ENCODE results near the gene CAMSAP1. TPM values are rescaled to one million over a fixed set of nuclear protein-coding genes. Genes with fewer than 3 reads are reported as not detected.

Gene CAMSAP1
- total RNA-seq, 4 donors from 2014 or later: 31.2 to 85.3 (median 51.6) TPM

DNA sequence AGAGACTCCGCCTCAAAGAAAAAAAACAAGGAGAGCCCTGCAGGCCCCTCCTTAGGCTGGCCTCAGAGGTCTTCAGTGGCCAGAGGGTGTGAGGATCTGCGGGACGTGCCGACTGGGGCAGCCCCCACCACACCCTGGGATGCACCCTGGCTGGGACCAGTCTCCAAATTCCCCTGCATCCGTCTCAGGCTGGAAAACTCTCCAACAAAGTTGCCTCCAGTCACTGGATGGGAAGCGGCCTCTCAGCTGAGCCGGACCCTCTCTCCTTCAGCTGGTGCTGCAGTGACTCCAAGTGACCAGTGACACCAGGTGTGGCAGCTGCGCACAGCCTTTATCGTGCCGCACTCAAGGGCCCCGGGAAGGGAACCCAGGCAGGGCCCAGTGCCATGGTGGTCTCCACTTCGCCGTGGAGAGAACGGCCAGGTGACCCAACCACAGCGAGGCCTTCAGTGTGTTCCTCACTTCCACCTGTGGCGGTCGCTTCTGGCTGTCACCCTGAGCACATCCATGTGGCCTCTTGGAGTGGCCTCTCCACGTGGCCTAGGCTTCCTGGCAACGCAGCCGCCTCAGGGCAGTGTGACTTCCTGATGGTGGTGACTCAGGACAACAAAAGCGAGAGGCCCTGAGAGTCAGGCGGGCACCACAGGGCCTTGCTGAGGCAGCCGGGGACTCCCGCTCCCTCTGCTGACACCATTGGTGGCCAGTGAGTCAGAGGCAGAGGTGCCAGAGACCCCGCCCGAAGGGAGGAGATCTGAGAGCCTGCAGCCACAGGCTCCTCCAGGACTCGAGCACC is 19.3 kb upstream of the CAMSAP1 start:
- no peak overlapping the region for H3K4me3 ChIP-seq
- 80 to 87% methylated on average over 1 to 13 of the region's 27 CpGs for WGBS, 2 donors
- TF ChIP-seq POLR2A (IDR thresholded peaks at IDR 0.05): no peak
- TF ChIP-seq, protein P1, sequence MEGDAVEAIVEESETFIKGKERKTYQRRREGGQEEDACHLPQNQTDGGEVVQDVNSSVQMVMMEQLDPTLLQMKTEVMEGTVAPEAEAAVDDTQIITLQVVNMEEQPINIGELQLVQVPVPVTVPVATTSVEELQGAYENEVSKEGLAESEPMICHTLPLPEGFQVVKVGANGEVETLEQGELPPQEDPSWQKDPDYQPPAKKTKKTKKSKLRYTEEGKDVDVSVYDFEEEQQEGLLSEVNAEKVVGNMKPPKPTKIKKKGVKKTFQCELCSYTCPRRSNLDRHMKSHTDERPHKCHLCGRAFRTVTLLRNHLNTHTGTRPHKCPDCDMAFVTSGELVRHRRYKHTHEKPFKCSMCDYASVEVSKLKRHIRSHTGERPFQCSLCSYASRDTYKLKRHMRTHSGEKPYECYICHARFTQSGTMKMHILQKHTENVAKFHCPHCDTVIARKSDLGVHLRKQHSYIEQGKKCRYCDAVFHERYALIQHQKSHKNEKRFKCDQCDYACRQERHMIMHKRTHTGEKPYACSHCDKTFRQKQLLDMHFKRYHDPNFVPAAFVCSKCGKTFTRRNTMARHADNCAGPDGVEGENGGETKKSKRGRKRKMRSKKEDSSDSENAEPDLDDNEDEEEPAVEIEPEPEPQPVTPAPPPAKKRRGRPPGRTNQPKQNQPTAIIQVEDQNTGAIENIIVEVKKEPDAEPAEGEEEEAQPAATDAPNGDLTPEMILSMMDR (IDR thresholded peaks at IDR 0.05): peak in 1 of 6 experiments; percentile 5

DNA sequence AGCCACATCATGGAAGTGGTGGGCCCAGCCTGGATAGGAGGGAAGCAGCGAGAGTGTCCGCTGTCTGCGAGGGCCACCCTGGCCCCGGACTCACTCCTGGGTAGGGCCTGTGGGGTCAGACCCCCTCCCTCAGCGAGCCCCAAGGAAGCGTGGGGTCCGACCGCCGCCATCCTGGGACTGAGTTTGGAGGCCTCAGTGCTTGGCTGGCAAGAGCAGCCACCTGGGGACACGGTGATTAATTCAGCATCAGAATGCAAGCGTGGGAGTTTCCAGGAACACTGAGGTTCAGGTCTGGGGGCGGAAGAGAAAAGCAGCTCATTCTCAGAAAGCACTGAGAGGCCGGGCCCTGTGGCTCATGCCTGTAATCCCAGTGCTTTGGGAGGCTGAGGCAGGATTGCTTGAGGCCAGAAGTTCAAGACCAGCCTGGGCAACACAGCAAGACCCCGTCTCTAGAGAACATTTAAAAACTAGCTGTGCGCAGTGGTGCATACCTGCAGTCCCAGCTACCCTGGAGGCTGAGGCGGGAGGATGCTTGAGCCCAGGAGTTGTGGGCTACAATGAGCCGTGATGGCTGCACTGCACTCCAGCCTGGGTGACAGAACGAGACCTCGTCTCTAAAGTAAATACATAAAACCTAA is 18.3 kb upstream of the CAMSAP1 start:
- H3K27me3 ChIP-seq: no peaks in the 10 kb centered on the region
- 0 to 96% methylated on average over 1 to 12 of the region's 19 CpGs for WGBS, 2 donors
- TF ChIP-seq, protein P1 (IDR thresholded peaks at IDR 0.05): no peak
- TF ChIP-seq POLR2A (IDR thresholded peaks at IDR 0.05): no peak
- no peaks in the 10 kb centered on the region for H3K9me3 ChIP-seq
- DNase-seq: no peak
- peaks cover 0 to 39% (median 4%) of the 10 kb centered on the region in 3 donors for H3K36me3 ChIP-seq
- H3K4me1 ChIP-seq: peaks cover 9 to 27% (median 15%) of the 10 kb centered on the region in 3 donors
- no peak overlapping the region for H3K4me3 ChIP-seq
- intact Hi-C loops (cut with DNase I): no loop called here
- H3K27ac ChIP-seq: no peak overlapping the region

More for the DNA sequence above, 19.3 kb upstream of the CAMSAP1 start:
- peaks cover 9 to 27% (median 15%) of the 10 kb centered on the region in 3 donors for H3K4me1 ChIP-seq
- H3K27ac ChIP-seq: peak overlapping the region in 3 of 4 donors; percentile 21 to 44 (median 40)
- no peaks in the 10 kb centered on the region for H3K9me3 ChIP-seq
- intact Hi-C loops (cut with DNase I): no loop called here
- H3K36me3 ChIP-seq: peaks cover 0 to 49% (median 14%) of the 10 kb centered on the region in 3 donors
- DNase-seq: no peak
- H3K27me3 ChIP-seq: no peaks in the 10 kb centered on the region

DNA sequence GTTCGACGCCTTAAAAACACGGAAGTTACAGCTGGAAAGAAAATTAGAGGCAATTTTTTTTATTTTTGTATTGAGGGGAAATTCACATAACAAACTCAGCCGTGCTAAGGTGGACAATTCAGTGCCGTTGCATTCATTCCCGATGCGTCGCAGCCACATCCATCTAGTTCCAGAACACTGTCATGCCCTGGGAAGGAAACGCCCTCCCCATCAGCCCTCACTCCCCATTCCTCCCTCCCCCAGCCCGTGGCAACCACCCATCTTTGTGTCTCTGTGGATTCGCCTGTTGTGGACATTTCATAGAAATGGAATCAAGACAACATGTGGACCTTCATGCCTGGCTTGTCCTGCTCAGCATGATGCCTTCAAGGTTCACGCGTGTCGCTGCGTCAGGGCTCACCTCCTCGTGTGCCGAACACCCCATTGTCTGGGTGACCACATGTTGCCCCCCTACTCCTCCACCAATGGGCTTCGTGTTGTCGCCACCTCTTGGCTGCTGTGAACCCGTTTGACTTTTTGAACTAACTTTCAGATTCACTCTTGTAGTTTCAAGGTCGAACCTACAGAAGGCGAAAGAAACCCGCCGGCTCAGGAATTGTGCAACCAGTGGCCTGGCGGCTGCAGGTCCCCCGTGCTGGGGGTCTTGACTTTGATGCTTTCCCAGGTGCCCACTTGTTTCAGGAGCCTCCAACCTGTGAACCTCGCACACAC is 17.4 kb upstream of the CAMSAP1 start:
- H3K36me3 ChIP-seq: peaks cover 0 to 31% (median 0%) of the 10 kb centered on the region in 3 donors
- no peak overlapping the region for H3K4me3 ChIP-seq
- H3K27ac ChIP-seq: no peak overlapping the region
- intact Hi-C loops (cut with DNase I): no loop called here
- no peaks in the 10 kb centered on the region for H3K9me3 ChIP-seq
- DNase-seq: no peak
- peaks cover 9 to 27% (median 15%) of the 10 kb centered on the region in 3 donors for H3K4me1 ChIP-seq
- 85 to 86% methylated on average over 20 to 21 of the region's 27 CpGs for WGBS, 2 donors
- no peak for TF ChIP-seq POLR2A (IDR thresholded peaks at IDR 0.05)
- TF ChIP-seq, protein P1 (IDR thresholded peaks at IDR 0.05): no peak
- no peaks in the 10 kb centered on the region for H3K27me3 ChIP-seq

DNA sequence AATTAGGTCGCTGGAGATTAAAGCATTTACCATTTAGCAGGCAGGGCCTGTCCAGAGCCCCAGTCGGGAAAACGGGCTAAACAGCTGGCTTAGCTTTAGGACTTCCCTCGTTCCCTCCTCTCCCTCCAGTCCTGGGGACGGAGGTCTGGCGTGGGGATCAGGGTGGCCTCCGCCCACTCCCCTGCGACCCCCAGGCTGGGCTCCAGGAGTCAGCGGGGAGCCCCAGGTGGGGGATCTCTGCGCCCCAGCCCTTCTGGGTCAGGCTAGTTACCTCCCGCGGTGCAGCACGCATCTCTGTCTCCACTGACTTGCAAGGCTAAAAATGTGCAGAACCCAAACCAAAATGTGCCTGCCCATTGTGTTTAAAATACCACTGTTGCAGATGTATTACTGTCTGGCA is 16.2 kb upstream of the CAMSAP1 start:
- no peak overlapping the region for H3K4me3 ChIP-seq
- no peak for TF ChIP-seq POLR2A (IDR thresholded peaks at IDR 0.05)
- TF ChIP-seq, protein P1 (IDR thresholded peaks at IDR 0.05): no peak
- H3K27ac ChIP-seq: no peak overlapping the region
- WGBS, 2 donors: 79 to 91% methylated on average over 6 of the region's 13 CpGs
- no peaks in the 10 kb centered on the region for H3K27me3 ChIP-seq
- peaks cover 0 to 24% (median 0%) of the 10 kb centered on the region in 3 donors for H3K36me3 ChIP-seq
- intact Hi-C loops (cut with DNase I): no loop called here
- peaks cover 0 to 12% (median 6%) of the 10 kb centered on the region in 3 donors for H3K9me3 ChIP-seq
- DNase-seq: no peak
- peaks cover 9 to 24% (median 15%) of the 10 kb centered on the region in 3 donors for H3K4me1 ChIP-seq

Measured in esophagus squamous epithelium (tissue), 5 donors.